Panc1 (cell line): ENCODE data around the gene NCAM1. TPM values are rescaled to one million over a fixed set of nuclear protein-coding genes. Genes with fewer than 3 reads are reported as not detected.

Experiments
- ATAC-seq: fragments of 200-7000 bp; cut with Tn5 transposase; 2 replicates; pipeline ENCODE4 v1.9.1; 2020; ENCODE audit warnings: mild to moderate bottlenecking, moderate library complexity
- BruUV-seq: library from RNA; stranded (reverse); fragments of 400-500 nt; replicated peaks from 2 replicates; lab custom pipeline; 2021; lab: Mats Ljungman, UMichigan
- CTCF ChIA-PET: fragments of 300-600 bp; sonication (Branson Sonifier 250); formaldehyde crosslinking; loops from one replicate; lab custom pipeline; 2022; ENCODE audit warnings: antibody characterized with exemption; lab: Charles Lee
- POLR2A ChIA-PET: fragments of 300-600 bp; sonication (Branson Sonifier 250); formaldehyde crosslinking; loops from one replicate; lab custom pipeline; 2022; ENCODE audit warnings: antibody characterized with exemption; lab: Charles Lee
- DNase-seq: peaks from one replicate; pipeline ENCODE4 v3.0.0-alpha.2; 2010; ENCODE audit warnings: low read depth, low spot score
- H3K27ac ChIP-seq: 2 replicates; pipeline ENCODE4 v1.5.1; 2011; ENCODE audit warnings: mild to moderate bottlenecking, low read length, inconsistent platforms
- H3K27me3 ChIP-seq: fragments of 200-500 bp; sonication (Bioruptor generic); 2 replicates; pipeline ENCODE4 v1.6.0; 2014; ENCODE audit warnings: low read length, inconsistent platforms; ENCODE audit not compliant: control insufficient read depth, insufficient read depth
- H3K36me3 ChIP-seq: fragments of 200-500 bp; sonication (Bioruptor generic); 2 replicates; pipeline ENCODE4 v1.5.1; 2014; ENCODE audit warnings: inconsistent platforms, mild to moderate bottlenecking, low read length, moderate library complexity; ENCODE audit not compliant: control insufficient read depth, insufficient read depth
- H3K4me1 ChIP-seq: 2 replicates; pipeline ENCODE4 v1.5.1; 2011; ENCODE audit warnings: inconsistent platforms, mild to moderate bottlenecking, low read length, moderate library complexity; ENCODE audit not compliant: control insufficient read depth, insufficient read depth
- H3K4me3 ChIP-seq, 2 experiments: 2 replicates each; pipeline ENCODE4 v1.5.1; 2011 to 2012; ENCODE audit warnings: low read depth in 2 of 2, low read length in 2 of 2, mild to moderate bottlenecking in 2 of 2, inconsistent platforms in 1 of 2, moderate library complexity in 1 of 2
- H3K9me3 ChIP-seq: fragments of 200-500 bp; sonication (Bioruptor generic); 2 replicates; pipeline ENCODE4 v1.5.1; 2014; ENCODE audit warnings: low read depth, mild to moderate bottlenecking, inconsistent platforms, low read length, moderate library complexity; ENCODE audit not compliant: control insufficient read depth, insufficient read depth
- CTCF ChIP-seq: fragments of 450-650 bp; IDR thresholded peaks from 2 replicates; pipeline ENCODE4 v1.5.1; 2017; ENCODE audit warnings: mild to moderate bottlenecking
- POLR2AphosphoS5 ChIP-seq: IDR thresholded peaks from 2 replicates; pipeline ENCODE4 v1.6.1; 2012; ENCODE audit warnings: mild to moderate bottlenecking, low read depth, low read length, moderate library complexity
- REST ChIP-seq, 2 experiments: IDR thresholded peaks; 2 replicates each; pipeline ENCODE4 v1.6.1; 2011 to 2012; ENCODE audit warnings: low read depth in 2 of 2, control low read depth in 1 of 2, low read length in 1 of 2, mild to moderate bottlenecking in 1 of 2, moderate library complexity in 1 of 2; ENCODE audit not compliant: insufficient read depth in 1 of 2
- SIN3A ChIP-seq: IDR thresholded peaks from 2 replicates; pipeline ENCODE4 v1.6.1; 2012; ENCODE audit warnings: low read depth, mild to moderate bottlenecking, low read length, moderate library complexity, borderline replicate concordance; ENCODE audit not compliant: insufficient read depth
- TCF7L2 ChIP-seq: IDR thresholded peaks from 2 replicates; pipeline ENCODE4 v1.6.1; 2011; ENCODE audit warnings: mild to moderate bottlenecking, low read depth, low read length, inconsistent platforms
- in situ Hi-C: cut with HindIII; loops from 2 replicates; pipeline ENCODE4 v1.10.0; 2016; ENCODE audit warnings: low sequenced_read_pairs, low pct_unique_long_range_greater_than_20kb
- intact Hi-C: fragments of 100-400 bp; cut with micrococcal nuclease; formaldehyde crosslinking; loops from one replicate; pipeline ENCODE4 v1.10.0; 2022; ENCODE audit not compliant: unreplicated experiment
- total RNA-seq: library from RNA; stranded (reverse); gene quantifications from one replicate; pipeline ENCODE4 v1.2.1, GENCODE V29; 2021; ENCODE audit not compliant: unreplicated experiment

The NCAM1 gene
- total RNA-seq, 1 experiment from 2014 or later: 0.18 TPM

- Histone ChIP-seq H3K9me3 (no peaks in the 10 kb centered on the region), H3K36me3 (no peaks in the 10 kb centered on the region), H3K27me3 (peaks cover 16% of the 10 kb centered on the region), H3K4me1 (no peaks in the 10 kb centered on the region), H3K4me3 (no peak overlapping the region), H3K27ac (no peak overlapping the region)
- intact Hi-C loops: no loop called here
- ChIA-PET POLR2A (no interaction called here), CTCF (no interaction called here)
- no TSS peak for BruUV-seq
- in situ Hi-C loops: no loop called here
- DNase-seq (no peak), ATAC-seq (no peak)
- TF ChIP-seq POLR2AphosphoS5 (no peak), REST (IDR thresholded peaks at IDR 0.05; ENCODE audit: insufficient read depth in 1 of 2, low read depth in 2 of 2, low read length in 1 of 2) (no peak), CTCF (no peak), SIN3A (no peak), TCF7L2 (no peak)
Measured at GRCh38 chr11:113253406-113253805, 292.2 kb downstream of the NCAM1 start.

GRCh38 chr11:113255096-113255495 is 293.9 kb downstream of the NCAM1 start:
- in situ Hi-C loops: no loop called here
- no TSS peak for BruUV-seq
- H3K36me3 ChIP-seq: no peaks in the 10 kb centered on the region
- no peak overlapping the region for H3K27ac ChIP-seq
- CTCF ChIA-PET: interaction anchor here (0.6 kb wide), 1 partner anchor 83 kb away, joined by 4 read pairs; no protein-coding TSS in a partner anchor
- POLR2A ChIA-PET: interaction anchor here (0.6 kb wide), 1 partner anchor 198 kb away, joined by 9 read pairs; no protein-coding TSS in a partner anchor
- H3K27me3 ChIP-seq: peaks cover 16% of the 10 kb centered on the region
- no peak for ATAC-seq
- no peak for TF ChIP-seq REST (IDR thresholded peaks at IDR 0.05; ENCODE audit: insufficient read depth in 1 of 2, low read depth in 2 of 2, low read length in 1 of 2)
- TF ChIP-seq SIN3A: no peak
- no peak for TF ChIP-seq TCF7L2
- TF ChIP-seq POLR2AphosphoS5: no peak
- no peak for TF ChIP-seq CTCF
- H3K4me3 ChIP-seq: no peak overlapping the region
- no peaks in the 10 kb centered on the region for H3K9me3 ChIP-seq
- intact Hi-C loops: no loop called here
- no peak for DNase-seq
- no peaks in the 10 kb centered on the region for H3K4me1 ChIP-seq
